ENCODE measurements around the gene SLC8B1. TPM values are rescaled to one million over a fixed set of nuclear protein-coding genes. Genes with fewer than 3 reads are reported as not detected.

SLC8B1 gene
- total RNA-seq, 1 experiment from 2014 or later = 23.8 TPM

DNA sequence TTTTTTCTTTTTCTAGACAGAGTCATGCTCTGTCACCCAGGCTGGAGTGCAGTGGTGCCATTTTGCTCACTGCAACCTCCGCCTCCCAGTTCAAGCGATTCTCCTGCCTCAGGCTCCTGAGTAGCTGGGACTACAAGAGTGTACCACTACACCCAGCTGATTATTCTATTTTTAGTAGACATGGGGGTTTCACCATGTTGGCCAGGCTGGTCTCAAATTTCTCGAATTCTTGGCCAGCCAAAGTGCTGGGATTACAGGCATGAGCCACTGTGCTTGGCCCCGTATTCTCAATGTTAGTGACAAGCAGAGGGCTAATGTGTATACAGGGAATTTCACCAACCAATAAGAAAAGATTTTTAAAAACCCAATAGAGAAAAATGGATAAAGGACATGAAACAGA is 31.9 kb upstream of the SLC8B1 start:
- H3K4me1 Mint-ChIP-seq (ENCODE audit: low read depth, unreplicated experiment) = no peaks in the 10 kb centered on the region
- H3K4me3 Mint-ChIP-seq (ENCODE audit: low read depth, unreplicated experiment) = no peak overlapping the region
- DNase-seq = no peak
- peaks cover 10% of the 10 kb centered on the region for H3K36me3 Mint-ChIP-seq (ENCODE audit: insufficient read depth, unreplicated experiment)
- H3K27me3 Mint-ChIP-seq (ENCODE audit: unreplicated experiment) = no peaks in the 10 kb centered on the region
- H3K27ac Mint-ChIP-seq (ENCODE audit: unreplicated experiment) = no peak overlapping the region
- TF ChIP-seq, protein P1, sequence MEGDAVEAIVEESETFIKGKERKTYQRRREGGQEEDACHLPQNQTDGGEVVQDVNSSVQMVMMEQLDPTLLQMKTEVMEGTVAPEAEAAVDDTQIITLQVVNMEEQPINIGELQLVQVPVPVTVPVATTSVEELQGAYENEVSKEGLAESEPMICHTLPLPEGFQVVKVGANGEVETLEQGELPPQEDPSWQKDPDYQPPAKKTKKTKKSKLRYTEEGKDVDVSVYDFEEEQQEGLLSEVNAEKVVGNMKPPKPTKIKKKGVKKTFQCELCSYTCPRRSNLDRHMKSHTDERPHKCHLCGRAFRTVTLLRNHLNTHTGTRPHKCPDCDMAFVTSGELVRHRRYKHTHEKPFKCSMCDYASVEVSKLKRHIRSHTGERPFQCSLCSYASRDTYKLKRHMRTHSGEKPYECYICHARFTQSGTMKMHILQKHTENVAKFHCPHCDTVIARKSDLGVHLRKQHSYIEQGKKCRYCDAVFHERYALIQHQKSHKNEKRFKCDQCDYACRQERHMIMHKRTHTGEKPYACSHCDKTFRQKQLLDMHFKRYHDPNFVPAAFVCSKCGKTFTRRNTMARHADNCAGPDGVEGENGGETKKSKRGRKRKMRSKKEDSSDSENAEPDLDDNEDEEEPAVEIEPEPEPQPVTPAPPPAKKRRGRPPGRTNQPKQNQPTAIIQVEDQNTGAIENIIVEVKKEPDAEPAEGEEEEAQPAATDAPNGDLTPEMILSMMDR (IDR thresholded peaks at IDR 0.05; ENCODE audit: unreplicated experiment) = no peak
- CTCF ChIA-PET = no interaction called here
- intact Hi-C loops (cut with micrococcal nuclease; ENCODE audit: unreplicated experiment) = no loop called here
- no TSS peak for BruUV-seq (replicated peaks)
- H3K9me3 Mint-ChIP-seq (ENCODE audit: low read depth, unreplicated experiment) = no peaks in the 10 kb centered on the region

DNA sequence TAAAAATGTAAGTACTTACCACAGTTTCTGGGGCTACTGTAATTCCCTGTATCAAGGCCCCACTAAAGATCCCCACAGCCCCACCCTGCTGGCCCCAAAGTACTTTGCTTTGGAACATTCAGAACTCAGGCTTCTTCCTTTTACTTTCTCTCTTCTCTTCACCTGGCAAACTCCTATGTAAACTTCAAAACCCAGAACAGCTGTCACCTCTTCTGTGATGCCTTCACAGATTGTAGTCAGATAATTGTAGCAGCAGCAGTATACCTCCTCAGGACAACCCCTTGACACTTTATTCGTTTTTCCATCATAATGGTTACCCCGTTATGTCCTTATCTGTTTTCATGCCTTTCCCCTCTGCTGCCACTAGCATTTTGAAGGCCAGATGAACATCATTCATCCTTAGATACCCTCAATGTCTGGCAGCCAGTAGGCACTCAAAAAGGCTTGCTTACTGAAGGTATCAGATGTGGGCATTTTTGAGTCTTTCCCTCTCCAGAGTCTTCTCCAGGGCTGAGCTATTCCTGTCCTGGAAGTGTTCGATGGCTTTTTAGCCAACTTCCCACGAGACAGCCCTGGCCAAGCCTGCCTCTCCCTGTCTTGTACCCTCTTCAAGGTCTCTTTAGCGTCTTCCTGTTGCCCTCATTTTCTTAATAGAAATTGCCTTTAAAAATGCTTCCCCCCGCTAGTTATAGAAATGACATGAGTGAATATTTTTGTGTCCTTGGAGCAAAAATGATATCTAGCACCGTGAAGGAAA is 30.9 kb upstream of the SLC8B1 start:
- Mint-ChIP-seq H3K9me3 (ENCODE audit: low read depth, unreplicated experiment) (no peaks in the 10 kb centered on the region), H3K27ac (ENCODE audit: unreplicated experiment) (no peak overlapping the region), H3K36me3 (ENCODE audit: insufficient read depth, unreplicated experiment) (peaks cover 10% of the 10 kb centered on the region), H3K27me3 (ENCODE audit: unreplicated experiment) (no peaks in the 10 kb centered on the region), H3K4me3 (ENCODE audit: low read depth, unreplicated experiment) (no peak overlapping the region), H3K4me1 (ENCODE audit: low read depth, unreplicated experiment) (no peaks in the 10 kb centered on the region)
- TF ChIP-seq, protein P1 (IDR thresholded peaks at IDR 0.05; ENCODE audit: unreplicated experiment) = no peak
- intact Hi-C loops (cut with micrococcal nuclease; ENCODE audit: unreplicated experiment) = no loop called here
- CTCF ChIA-PET = interaction anchor here (0.7 kb wide), 2 partner anchors 42 to 173 kb away, joined by 3 to 4 read pairs; no protein-coding TSS in a partner anchor
- BruUV-seq (replicated peaks) = no TSS peak
- no peak for DNase-seq

DNA sequence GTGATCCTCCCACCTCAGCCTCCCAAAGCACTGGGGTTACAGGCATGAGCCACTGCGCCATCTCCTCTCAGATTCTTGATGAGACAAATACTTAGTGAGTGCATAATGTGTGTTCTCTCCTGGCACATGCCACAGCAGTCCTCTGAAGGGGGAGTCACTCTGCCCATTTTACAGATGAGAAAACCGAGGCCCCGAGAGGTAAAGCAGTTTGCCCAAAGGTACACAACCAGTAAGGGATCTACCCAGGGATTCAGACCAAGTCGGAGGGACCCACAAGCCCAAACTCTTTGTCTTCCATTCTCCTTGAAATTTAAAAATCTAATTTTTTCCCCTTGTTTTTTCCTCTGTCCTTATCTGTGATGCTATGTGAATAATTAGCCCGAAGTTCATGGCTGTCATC is 29.8 kb upstream of the SLC8B1 start:
- H3K27ac Mint-ChIP-seq (ENCODE audit: unreplicated experiment) = no peak overlapping the region
- no peaks in the 10 kb centered on the region for H3K9me3 Mint-ChIP-seq (ENCODE audit: low read depth, unreplicated experiment)
- peaks cover 5% of the 10 kb centered on the region for H3K4me1 Mint-ChIP-seq (ENCODE audit: low read depth, unreplicated experiment)
- no peaks in the 10 kb centered on the region for H3K27me3 Mint-ChIP-seq (ENCODE audit: unreplicated experiment)
- TF ChIP-seq, protein P1 (IDR thresholded peaks at IDR 0.05; ENCODE audit: unreplicated experiment) = no peak
- peaks cover 11% of the 10 kb centered on the region for H3K36me3 Mint-ChIP-seq (ENCODE audit: insufficient read depth, unreplicated experiment)
- BruUV-seq (replicated peaks) = no TSS peak
- DNase-seq = no peak
- intact Hi-C loops (cut with micrococcal nuclease; ENCODE audit: unreplicated experiment) = no loop called here
- CTCF ChIA-PET = interaction anchor here (0.7 kb wide), 1 partner anchor 33 kb away, joined by 3 read pairs; no protein-coding TSS in a partner anchor
- no peak overlapping the region for H3K4me3 Mint-ChIP-seq (ENCODE audit: low read depth, unreplicated experiment)

DNA sequence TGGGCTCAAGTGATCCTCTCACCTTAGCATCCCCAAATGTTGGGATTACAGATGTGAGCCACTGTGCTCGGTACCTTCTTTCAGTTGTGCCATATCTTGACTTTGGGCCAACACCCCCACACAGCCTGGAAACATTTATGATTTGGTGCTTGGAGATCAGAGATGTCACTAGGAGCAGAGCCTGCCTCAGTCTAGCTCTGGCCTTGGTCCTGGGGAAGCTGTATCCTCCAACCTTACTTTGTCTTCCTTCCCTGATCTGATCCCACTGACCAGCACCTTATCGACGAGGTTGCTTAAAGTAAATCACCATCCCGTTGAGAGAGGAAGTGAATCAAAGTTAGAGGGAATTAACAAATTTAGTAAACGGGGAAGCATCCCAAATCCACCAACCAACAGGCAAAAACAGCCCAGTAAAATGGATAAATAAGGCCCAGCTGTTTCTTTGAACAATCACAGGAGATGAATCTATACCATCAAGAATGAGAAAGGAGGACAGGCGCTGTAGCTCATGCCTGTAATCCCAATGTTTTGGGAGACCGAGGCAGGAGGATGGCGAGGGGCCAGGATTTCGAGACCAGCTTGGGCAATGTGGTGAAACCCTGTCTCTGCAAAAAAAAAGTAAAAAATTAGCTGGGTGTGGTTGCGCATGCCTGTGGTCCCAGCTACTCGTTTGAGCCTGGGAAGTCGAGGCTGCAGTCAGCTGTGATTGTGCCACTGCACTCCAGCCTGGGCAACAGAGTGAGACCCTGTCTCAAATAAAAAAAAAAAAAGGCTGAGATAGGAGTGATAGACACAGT is 26.9 kb upstream of the SLC8B1 start:
- H3K4me1 Mint-ChIP-seq (ENCODE audit: low read depth, unreplicated experiment) = peaks cover 13% of the 10 kb centered on the region
- peaks cover 29% of the 10 kb centered on the region for H3K36me3 Mint-ChIP-seq (ENCODE audit: insufficient read depth, unreplicated experiment)
- TF ChIP-seq, protein P1 (IDR thresholded peaks at IDR 0.05; ENCODE audit: unreplicated experiment) = no peak
- intact Hi-C loops (cut with micrococcal nuclease; ENCODE audit: unreplicated experiment) = no loop called here
- no peak overlapping the region for H3K4me3 Mint-ChIP-seq (ENCODE audit: low read depth, unreplicated experiment)
- CTCF ChIA-PET = interaction anchor here (0.7 kb wide), 2 partner anchors 50 to 226 kb away, joined by 3 to 4 read pairs; partner anchors contain the start of gene RASAL1
- no peaks in the 10 kb centered on the region for H3K27me3 Mint-ChIP-seq (ENCODE audit: unreplicated experiment)
- H3K27ac Mint-ChIP-seq (ENCODE audit: unreplicated experiment) = no peak overlapping the region
- DNase-seq = no peak
- H3K9me3 Mint-ChIP-seq (ENCODE audit: low read depth, unreplicated experiment) = no peaks in the 10 kb centered on the region
- BruUV-seq (replicated peaks) = no TSS peak
